Endothelial cell (in vitro differentiated cells): ENCODE measurements around the gene REPIN1. TPM values are rescaled to one million over a fixed set of nuclear protein-coding genes. Genes with fewer than 3 reads are reported as not detected.
A peak's percentile ranks its signal among the peaks of the same experiment; 100 is the strongest.

ENCODE experiments used
- DNase-seq: peaks from one replicate; pipeline ENCODE4 v3.0.0; 2021; ENCODE audit warnings: low spot score
- H3K27ac Mint-ChIP-seq: one replicate; pipeline ENCODE4 v1.8.0; 2021; ENCODE audit warnings: mixed read lengths, inconsistent platforms; ENCODE audit not compliant: unreplicated experiment
- H3K27me3 Mint-ChIP-seq: one replicate; pipeline ENCODE4 v1.8.0; 2021; ENCODE audit warnings: mild to moderate bottlenecking, moderate library complexity, mixed read lengths, inconsistent platforms; ENCODE audit not compliant: unreplicated experiment
- H3K36me3 Mint-ChIP-seq: one replicate; pipeline ENCODE4 v1.8.0; 2021; ENCODE audit warnings: mild to moderate bottlenecking, low read depth, mixed read lengths, inconsistent platforms; ENCODE audit not compliant: unreplicated experiment
- H3K4me1 Mint-ChIP-seq: one replicate; pipeline ENCODE4 v1.8.0; 2021; ENCODE audit warnings: mild to moderate bottlenecking, mixed read lengths, inconsistent platforms; ENCODE audit not compliant: unreplicated experiment
- H3K4me3 Mint-ChIP-seq: one replicate; pipeline ENCODE4 v1.8.0; 2021; ENCODE audit warnings: mild to moderate bottlenecking, mixed read lengths, inconsistent platforms; ENCODE audit not compliant: unreplicated experiment
- H3K9me3 Mint-ChIP-seq: one replicate; pipeline ENCODE4 v1.8.0; 2021; ENCODE audit warnings: mixed read lengths, inconsistent platforms; ENCODE audit not compliant: unreplicated experiment
- CTCF ChIP-seq: fragments of 200-600 bp; sonication (generic); IDR thresholded peaks from one replicate; pipeline ENCODE4 v1.5.0; 2021; ENCODE audit warnings: antibody characterized with exemption; ENCODE audit not compliant: unreplicated experiment
- total RNA-seq: library from RNA; stranded (reverse); fragmentation: NEBNext Ultra II Directional; extraction: Animal tissue kit (Norgen Biotek cat#: 25700); gene quantifications from one replicate; pipeline ENCODE4 v1.2.1, GENCODE V29; 2021; ENCODE audit not compliant: unreplicated experiment

Gene REPIN1
- total RNA-seq, 1 donor from 2014 or later: 138 TPM

GRCh38 chr7:150402671-150403321 is 34.2 kb downstream of the REPIN1 start:
- peaks cover 29% of the 10 kb centered on the region for H3K36me3 Mint-ChIP-seq
- peaks cover 19% of the 10 kb centered on the region for H3K27me3 Mint-ChIP-seq
- no peak for TF ChIP-seq CTCF
- H3K9me3 Mint-ChIP-seq: no peaks in the 10 kb centered on the region
- peak overlapping the region; percentile 11 for H3K4me3 Mint-ChIP-seq
- peaks cover 35% of the 10 kb centered on the region for H3K4me1 Mint-ChIP-seq
- DNase-seq: no peak
- H3K27ac Mint-ChIP-seq: no peak overlapping the region

- H3K4me3 Mint-ChIP-seq: peak overlapping the region; percentile 84
- H3K36me3 Mint-ChIP-seq: peaks cover 27% of the 10 kb centered on the region
- no peak for TF ChIP-seq CTCF
- no peak for DNase-seq
- peaks cover 21% of the 10 kb centered on the region for H3K27me3 Mint-ChIP-seq
- peak overlapping the region; percentile 61 for H3K27ac Mint-ChIP-seq
- peaks cover 35% of the 10 kb centered on the region for H3K4me1 Mint-ChIP-seq
- no peaks in the 10 kb centered on the region for H3K9me3 Mint-ChIP-seq
Measured at GRCh38 chr7:150403376-150404171, 35.0 kb downstream of the REPIN1 start.

GRCh38 chr7:150404172-150404804 is 35.7 kb downstream of the REPIN1 start:
- TF ChIP-seq CTCF: no peak
- H3K4me1 Mint-ChIP-seq: peaks cover 35% of the 10 kb centered on the region
- peaks cover 25% of the 10 kb centered on the region for H3K36me3 Mint-ChIP-seq
- DNase-seq: no peak
- H3K27me3 Mint-ChIP-seq: peaks cover 21% of the 10 kb centered on the region
- no peaks in the 10 kb centered on the region for H3K9me3 Mint-ChIP-seq
- H3K27ac Mint-ChIP-seq: peak overlapping the region; percentile 86
- H3K4me3 Mint-ChIP-seq: peak overlapping the region; percentile 84

- peak overlapping the region; percentile 95 for H3K4me3 Mint-ChIP-seq
- peaks cover 24% of the 10 kb centered on the region for H3K27me3 Mint-ChIP-seq
- TF ChIP-seq CTCF: peak; percentile 24
- H3K4me1 Mint-ChIP-seq: peaks cover 35% of the 10 kb centered on the region
- H3K27ac Mint-ChIP-seq: peak overlapping the region; percentile 86
- no peaks in the 10 kb centered on the region for H3K9me3 Mint-ChIP-seq
- peaks cover 25% of the 10 kb centered on the region for H3K36me3 Mint-ChIP-seq
- peak; percentile 89 for DNase-seq
Measured at GRCh38 chr7:150404805-150405583, 36.4 kb downstream of the REPIN1 start.
